ENCODE results near the gene SUGP1.

GRCh38 chr19:19320361-19321140, at the start of gene SUGP1, which contains the start of gene MAU2:
- TF ChIP-seq, protein P1, sequence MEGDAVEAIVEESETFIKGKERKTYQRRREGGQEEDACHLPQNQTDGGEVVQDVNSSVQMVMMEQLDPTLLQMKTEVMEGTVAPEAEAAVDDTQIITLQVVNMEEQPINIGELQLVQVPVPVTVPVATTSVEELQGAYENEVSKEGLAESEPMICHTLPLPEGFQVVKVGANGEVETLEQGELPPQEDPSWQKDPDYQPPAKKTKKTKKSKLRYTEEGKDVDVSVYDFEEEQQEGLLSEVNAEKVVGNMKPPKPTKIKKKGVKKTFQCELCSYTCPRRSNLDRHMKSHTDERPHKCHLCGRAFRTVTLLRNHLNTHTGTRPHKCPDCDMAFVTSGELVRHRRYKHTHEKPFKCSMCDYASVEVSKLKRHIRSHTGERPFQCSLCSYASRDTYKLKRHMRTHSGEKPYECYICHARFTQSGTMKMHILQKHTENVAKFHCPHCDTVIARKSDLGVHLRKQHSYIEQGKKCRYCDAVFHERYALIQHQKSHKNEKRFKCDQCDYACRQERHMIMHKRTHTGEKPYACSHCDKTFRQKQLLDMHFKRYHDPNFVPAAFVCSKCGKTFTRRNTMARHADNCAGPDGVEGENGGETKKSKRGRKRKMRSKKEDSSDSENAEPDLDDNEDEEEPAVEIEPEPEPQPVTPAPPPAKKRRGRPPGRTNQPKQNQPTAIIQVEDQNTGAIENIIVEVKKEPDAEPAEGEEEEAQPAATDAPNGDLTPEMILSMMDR (IDR thresholded peaks at IDR 0.05; ENCODE audit: borderline replicate concordance, extremely low read depth, low read length, poor library complexity, severe bottlenecking) = peak; percentile 32
- no peak for TF ChIP-seq EZH2 (IDR thresholded peaks at IDR 0.05; ENCODE audit: borderline replicate concordance, low read depth, low read length, severe bottlenecking)

Data from DND-41 (cell line).